Activated CD8-positive, alpha-beta memory T cell treated with anti-CD3 and anti-CD28 coated beads, Interleukin-2, amount 50 U/mL, for 1 hour (primary cell): ENCODE measurements around the gene SLC6A11.

Experiments used
- DNase-seq: peaks from one replicate; pipeline ENCODE4 v3.0.0-alpha.2; 2020; ENCODE audit errors: extremely low read depth

SLC6A11 gene

DNA sequence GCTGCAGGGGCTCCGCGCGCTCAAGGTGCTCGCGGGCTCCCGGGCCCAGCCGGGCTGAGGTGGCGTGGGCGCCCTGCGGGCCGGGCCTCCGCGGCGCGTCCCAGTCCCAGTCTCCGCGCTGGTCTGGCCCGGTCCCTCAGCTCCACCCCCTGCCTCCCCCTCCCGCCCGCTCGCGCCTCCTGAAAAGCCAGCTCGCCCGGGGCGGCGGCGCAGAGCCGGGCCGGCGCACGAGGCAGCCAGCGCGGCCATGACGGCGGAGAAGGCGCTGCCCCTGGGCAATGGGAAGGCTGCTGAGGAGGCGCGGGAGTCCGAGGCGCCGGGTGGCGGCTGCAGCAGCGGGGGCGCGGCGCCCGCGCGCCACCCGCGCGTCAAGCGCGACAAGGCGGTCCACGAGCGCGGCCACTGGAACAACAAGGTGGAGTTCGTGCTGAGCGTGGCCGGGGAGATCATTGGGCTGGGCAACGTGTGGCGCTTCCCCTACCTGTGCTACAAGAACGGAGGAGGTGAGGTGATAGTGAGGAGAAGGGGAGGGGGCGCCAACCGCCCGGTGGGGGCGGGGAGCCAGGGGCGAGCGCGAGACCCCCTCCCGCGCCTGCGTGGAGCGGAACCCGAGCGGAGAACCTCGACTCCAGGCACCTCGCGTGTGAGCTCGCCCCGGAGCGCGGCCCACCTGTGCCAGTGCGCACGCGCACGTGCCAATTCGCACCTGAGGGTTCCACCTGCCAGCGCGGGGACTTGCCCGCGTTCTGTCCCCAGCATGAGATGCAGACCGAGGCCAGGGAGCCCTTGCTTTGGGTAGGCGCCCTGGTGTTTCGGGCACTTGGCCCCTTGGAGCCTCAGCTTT lies at the start of gene SLC6A11:
Gene SLC6A11, plus strand, starts transcription at position 210 of the 844 bp plus-strand sequence. Its CDS starts 38 bp downstream, at position 248.
- DNase-seq, result no peak

GRCh38 chr3:10768708-10769394 lies 47.2 kb upstream of the SLC6A11 start:
- no peak for DNase-seq

GRCh38 chr3:10770547-10770946 lies 45.5 kb upstream of the SLC6A11 start:
- no peak for DNase-seq

DNA sequence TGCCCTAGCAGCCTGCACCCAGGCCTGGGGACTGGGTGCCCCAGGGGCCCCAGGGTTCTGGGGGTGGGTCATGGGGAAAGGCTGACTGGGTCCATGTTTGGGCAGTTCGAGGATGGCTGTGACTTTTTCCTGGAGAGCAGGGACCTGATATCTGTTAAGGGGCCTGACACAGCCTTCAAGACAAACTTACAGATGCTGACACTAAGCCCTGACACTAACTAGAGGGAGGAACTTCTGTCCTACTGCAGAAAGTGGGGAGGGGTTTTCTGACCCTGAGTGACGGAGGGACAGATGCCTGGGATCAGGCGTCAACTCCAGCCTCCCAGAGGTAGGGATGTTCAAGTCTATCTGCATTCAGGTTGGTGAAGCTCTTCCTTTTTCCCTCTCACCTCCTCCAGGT lies 45.0 kb upstream of the SLC6A11 start:
- no peak for DNase-seq

- DNase-seq, result no peak
These were observed 44.4 kb upstream of the SLC6A11 start for GRCh38 chr3:10771486-10772270.

DNA sequence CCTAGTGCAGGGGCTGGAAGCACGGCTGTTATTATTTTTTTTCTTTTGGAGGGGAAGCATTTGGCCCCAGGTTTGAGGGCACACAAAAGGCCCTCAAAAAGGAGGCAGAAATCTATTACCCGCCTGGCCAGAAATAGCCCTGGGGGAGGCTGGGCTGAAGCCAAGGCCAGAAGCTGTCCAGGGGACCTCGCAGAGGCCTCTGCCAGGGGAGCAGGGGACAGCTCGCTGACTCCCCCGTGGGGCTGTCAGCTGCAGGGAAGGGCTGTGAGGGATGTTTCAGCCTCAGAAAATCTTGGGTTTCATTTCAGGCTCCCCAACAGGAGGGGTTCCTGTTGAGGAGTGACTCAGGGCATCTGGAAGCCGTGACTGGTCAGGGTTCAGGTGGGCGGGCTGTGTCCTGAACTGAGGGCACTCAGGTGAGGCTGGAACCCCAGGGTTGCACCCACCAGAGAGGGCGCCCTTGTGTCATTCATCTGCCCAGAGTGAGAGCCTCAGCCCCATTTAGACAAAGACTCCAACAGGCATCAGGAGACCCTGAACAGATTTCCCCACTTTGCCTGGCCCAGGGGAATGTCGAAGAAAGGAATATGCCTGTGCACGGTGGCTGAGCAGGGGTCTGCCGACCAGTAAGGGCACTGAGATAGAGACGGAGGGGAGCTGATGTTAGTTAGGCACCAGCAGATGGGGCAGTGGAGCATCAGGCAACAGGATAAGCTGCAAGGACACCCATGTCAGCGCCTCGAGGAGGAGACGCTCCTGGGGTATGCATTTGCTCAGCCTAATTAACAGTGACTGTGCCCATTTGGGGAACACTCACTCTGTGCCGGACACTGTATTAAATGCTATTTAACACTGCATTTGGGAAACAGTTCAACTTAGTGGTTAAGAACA lies 43.5 kb upstream of the SLC6A11 start:
- no peak for DNase-seq

DNA sequence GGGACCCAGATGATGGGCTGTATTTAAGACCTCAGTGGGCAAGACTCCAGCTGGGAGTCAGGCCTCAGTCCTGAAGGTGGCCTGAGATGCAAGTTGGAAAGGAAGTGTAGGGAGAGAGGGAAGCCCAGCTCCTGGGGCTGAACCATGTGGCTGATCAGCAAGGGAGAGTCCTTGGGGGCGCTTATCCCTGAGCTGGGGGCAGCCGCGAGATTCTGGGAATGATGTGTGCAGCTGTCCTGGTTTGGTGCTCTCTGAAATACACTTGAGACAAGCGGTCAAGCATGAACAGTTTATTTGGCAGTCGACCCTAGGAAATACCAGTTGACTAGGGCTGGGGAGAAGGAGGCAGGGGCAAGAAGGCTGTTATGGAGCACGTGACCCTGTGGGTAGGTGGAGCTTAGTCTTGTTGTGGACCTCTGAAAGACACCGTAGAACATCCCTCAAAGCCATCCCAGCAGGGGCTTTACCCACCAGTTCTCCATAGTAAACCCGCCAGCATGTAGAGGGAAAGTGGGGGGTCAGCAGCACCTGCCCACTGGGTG lies 41.8 kb upstream of the SLC6A11 start:
- no peak for DNase-seq

- DNase-seq, result no peak
These were observed 41.2 kb upstream of the SLC6A11 start for GRCh38 chr3:10774825-10775224.

- no peak for DNase-seq
These were observed 40.8 kb upstream of the SLC6A11 start for GRCh38 chr3:10775259-10775658.

- no peak for DNase-seq
These were observed 40.2 kb upstream of the SLC6A11 start for GRCh38 chr3:10775828-10776227.

DNA sequence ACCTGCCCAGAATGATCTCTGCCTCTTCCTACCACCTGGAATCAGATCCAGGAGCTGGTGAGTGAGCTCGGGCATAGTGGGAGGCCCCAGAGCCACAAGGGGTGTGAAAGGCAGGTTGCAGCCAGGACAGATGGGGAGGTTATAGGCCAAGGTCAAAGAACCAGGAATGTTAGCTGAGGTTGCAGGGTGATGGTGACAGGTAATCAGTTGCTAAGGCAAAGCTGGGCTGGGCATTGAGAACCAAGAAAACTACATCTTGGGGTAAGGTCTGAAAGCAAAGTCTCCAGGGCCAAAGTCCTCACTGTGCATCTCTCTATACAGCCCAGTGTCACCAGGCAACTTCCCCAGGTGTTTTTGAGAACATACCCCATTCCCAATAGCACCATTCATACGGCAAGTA lies 38.4 kb upstream of the SLC6A11 start:
- no peak for DNase-seq

GRCh38 chr3:10778492-10779292 lies 37.3 kb upstream of the SLC6A11 start:
- DNase-seq, result no peak

GRCh38 chr3:10779293-10779805 lies 36.7 kb upstream of the SLC6A11 start:
- DNase-seq, result no peak

DNA sequence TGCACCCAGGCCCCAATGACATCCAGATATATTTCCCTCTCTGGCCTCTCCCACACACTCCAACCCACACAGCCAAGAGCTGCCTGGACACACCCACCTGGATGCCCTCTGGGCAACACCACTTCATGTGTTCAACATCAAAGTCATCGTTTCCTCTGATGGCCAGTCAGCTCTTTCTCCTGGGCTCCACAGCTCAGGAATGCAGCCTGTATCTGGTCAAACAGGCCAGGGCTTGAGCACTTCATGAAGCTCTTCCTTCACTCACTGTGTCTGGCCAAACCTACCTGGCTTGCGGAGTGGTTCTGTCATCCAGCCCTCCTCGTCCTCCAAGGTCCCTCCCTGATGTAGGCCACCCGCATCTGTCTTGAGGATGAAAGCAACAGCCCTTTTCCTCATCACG lies 35.8 kb upstream of the SLC6A11 start:
- no peak for DNase-seq

GRCh38 chr3:10780922-10781321 lies 35.1 kb upstream of the SLC6A11 start:
- DNase-seq, result no peak

- no peak for DNase-seq
These were observed 34.0 kb upstream of the SLC6A11 start for GRCh38 chr3:10781981-10782380.

- no peak for DNase-seq
These were observed 32.4 kb upstream of the SLC6A11 start for GRCh38 chr3:10783360-10784351.

DNA sequence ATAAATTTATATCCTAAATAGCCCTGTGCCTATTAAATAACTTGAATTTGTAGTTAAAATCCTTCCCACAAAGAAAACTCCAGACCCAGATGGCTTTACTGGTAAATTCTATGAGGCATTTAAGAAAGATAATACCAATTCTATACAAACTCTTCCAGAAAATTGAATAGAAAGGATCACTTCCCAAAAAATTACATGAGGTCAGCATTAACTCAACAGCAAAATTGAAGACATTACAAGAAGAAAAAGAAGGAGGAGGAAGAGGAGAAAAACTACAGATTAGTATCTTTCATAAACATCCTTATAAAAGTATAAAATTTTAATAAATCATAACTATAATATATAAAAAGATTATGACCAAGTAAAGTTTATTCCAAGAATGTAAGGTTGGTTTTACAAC lies 29.4 kb upstream of the SLC6A11 start:
- no peak for DNase-seq

GRCh38 chr3:10788451-10788850 lies 27.6 kb upstream of the SLC6A11 start:
- DNase-seq, result no peak
